KMS-11 (cell line): ENCODE data around the gene ACLY.
"Not testable (repeated sequence)": the region's sequence is repeated elsewhere in the genome, so short reads cannot be mapped to it uniquely, and the experiment has no call there.

Source experiments
- H2AFZ ChIP-seq: fragments of 200-600 bp; sonication (generic); 2 replicates; pipeline ENCODE4 v1.6.1; 2016; ENCODE audit warnings: antibody characterized with exemption, mixed run types, low read depth
- H3K27ac ChIP-seq: fragments of 200-600 bp; sonication (generic); 2 replicates; pipeline ENCODE4 v1.6.1; 2016; ENCODE audit warnings: mild to moderate bottlenecking, mixed run types
- H3K27me3 ChIP-seq: fragments of 200-600 bp; sonication (generic); 2 replicates; pipeline ENCODE4 v1.6.1; 2017; ENCODE audit warnings: mild to moderate bottlenecking, low read depth, mixed run types, moderate library complexity; ENCODE audit not compliant: insufficient read depth
- H3K36me3 ChIP-seq: fragments of 200-600 bp; sonication (generic); 2 replicates; pipeline ENCODE4 v1.6.1; 2017; ENCODE audit warnings: mild to moderate bottlenecking, mixed run types; ENCODE audit not compliant: insufficient read depth
- H3K4me1 ChIP-seq: fragments of 200-600 bp; sonication (generic); 2 replicates; pipeline ENCODE4 v1.6.1; 2016; ENCODE audit warnings: mild to moderate bottlenecking, low read depth, mixed run types; ENCODE audit not compliant: poor library complexity, severe bottlenecking
- H3K4me2 ChIP-seq: fragments of 200-600 bp; sonication (generic); 2 replicates; pipeline ENCODE4 v1.7.0; 2016; ENCODE audit warnings: mild to moderate bottlenecking, mixed run types
- H3K4me3 ChIP-seq: fragments of 200-600 bp; sonication (generic); IDR thresholded peaks from 2 replicates; pipeline ENCODE4 v1.6.1; 2017; ENCODE audit warnings: low read depth, low read length, mixed read lengths; ENCODE audit not compliant: insufficient read depth
- H3K79me2 ChIP-seq: fragments of 200-600 bp; sonication (generic); 2 replicates; pipeline ENCODE4 v1.6.1; 2016; ENCODE audit warnings: low read depth, mixed run types; ENCODE audit not compliant: insufficient read depth
- H3K9ac ChIP-seq: fragments of 200-600 bp; sonication (generic); 2 replicates; pipeline ENCODE4 v1.6.1; 2016; ENCODE audit warnings: mild to moderate bottlenecking, mixed run types
- H4K20me1 ChIP-seq: fragments of 200-600 bp; sonication (generic); 2 replicates; pipeline ENCODE4 v1.6.1; 2016; ENCODE audit warnings: mild to moderate bottlenecking, mixed run types; ENCODE audit not compliant: insufficient read depth
- TF ChIP-seq, protein P1 (sequence below): fragments of 200-600 bp; sonication (generic); conservative IDR thresholded peaks from 2 replicates; pipeline ENCODE4 v1.6.1; 2017; ENCODE audit warnings: low read depth, mild to moderate bottlenecking, antibody characterized with exemption, low read length, moderate library complexity, mixed read lengths

ACLY gene

DNA sequence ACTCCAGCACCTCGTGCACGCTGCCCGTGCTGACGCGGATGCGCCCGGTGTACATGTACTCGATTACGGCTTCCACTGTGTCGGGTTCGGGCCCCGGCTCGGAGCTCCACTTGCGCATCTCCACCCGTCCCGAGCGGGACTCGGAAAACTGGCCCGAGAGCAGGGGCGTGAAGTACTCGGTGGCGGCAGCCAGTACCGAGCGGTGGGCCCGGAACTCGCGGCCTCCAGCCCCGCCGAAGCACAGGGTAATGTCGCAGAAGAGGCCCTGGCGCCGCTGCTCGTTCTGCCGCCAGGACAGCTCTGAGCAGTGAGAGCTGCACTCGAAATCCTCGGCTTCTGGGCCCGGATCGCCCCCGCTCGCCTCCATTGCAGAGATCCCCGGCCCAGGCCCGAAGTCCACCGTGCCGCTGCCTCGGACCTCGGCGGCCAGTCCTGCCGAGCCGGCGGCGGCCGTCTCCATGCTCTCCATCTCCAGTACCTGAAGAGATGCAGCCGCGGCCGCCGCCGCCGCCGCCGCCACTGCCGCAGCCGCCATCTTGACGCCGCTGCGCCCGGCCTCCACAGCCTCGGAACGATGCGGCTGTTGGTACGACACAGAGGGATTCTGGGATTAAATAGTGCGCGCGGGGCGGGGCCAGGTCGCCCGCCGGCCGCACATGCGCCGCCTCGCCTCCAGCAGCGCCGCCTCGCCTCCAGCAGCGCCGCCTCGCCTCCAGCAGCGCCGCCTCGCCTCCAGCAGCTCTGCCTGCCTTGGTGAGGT is 53.7 kb downstream of the ACLY start, which contains the start of gene KLHL11:
KLHL11 (minus strand) TSS at position 588 of the 760 bp plus-strand sequence; CDS start at position 535, 53 bp downstream.
- Histone ChIP-seq H3K4me3 (no peak within 1 kb of the TSS), H3K4me2 (peak within 1 kb of the TSS; percentile 91), H2AFZ (peak within 1 kb of the TSS; percentile 88), H4K20me1 (0 out of 2 replicates have a peak, but pooled peaks cover 5% of the 10 kb centered on the region), H3K27me3 (no peaks in the 10 kb centered on the region), H3K9ac (peak within 1 kb of the TSS; percentile 90), H3K27ac (peak within 1 kb of the TSS; percentile 81), H3K4me1 (peaks cover 18% of the 10 kb centered on the region), H3K36me3 (no peaks in the 10 kb centered on the region; the same call in 1 of the 2 replicates), H3K79me2 (peaks cover 50% of the 10 kb centered on the region)
- TF ChIP-seq, protein P1, sequence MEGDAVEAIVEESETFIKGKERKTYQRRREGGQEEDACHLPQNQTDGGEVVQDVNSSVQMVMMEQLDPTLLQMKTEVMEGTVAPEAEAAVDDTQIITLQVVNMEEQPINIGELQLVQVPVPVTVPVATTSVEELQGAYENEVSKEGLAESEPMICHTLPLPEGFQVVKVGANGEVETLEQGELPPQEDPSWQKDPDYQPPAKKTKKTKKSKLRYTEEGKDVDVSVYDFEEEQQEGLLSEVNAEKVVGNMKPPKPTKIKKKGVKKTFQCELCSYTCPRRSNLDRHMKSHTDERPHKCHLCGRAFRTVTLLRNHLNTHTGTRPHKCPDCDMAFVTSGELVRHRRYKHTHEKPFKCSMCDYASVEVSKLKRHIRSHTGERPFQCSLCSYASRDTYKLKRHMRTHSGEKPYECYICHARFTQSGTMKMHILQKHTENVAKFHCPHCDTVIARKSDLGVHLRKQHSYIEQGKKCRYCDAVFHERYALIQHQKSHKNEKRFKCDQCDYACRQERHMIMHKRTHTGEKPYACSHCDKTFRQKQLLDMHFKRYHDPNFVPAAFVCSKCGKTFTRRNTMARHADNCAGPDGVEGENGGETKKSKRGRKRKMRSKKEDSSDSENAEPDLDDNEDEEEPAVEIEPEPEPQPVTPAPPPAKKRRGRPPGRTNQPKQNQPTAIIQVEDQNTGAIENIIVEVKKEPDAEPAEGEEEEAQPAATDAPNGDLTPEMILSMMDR = no peak

DNA sequence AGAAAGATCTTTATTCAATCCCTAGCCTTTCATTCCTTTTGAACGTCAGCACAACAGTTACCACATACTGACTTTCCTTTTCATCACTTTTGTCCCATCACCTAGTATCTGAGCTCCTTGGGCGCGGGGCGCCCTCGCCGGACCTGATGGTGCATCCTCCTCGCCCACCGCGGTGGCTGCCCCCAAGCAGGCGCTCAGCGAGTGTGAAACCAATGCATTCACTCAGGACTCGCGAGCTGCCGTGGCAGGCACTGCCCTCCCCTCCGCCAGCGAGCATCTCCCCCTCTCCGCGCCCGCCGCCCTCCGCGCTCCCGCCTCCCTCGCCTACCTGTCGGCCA is 54.3 kb downstream of the ACLY start:
- TF ChIP-seq, protein P1 = no peak
- H3K4me3 ChIP-seq = no peak overlapping the region
- H3K36me3 ChIP-seq = no peaks in the 10 kb centered on the region
- peaks cover 55% of the 10 kb centered on the region for H3K79me2 ChIP-seq
- peak overlapping the region; percentile 91 for H3K4me2 ChIP-seq
- H3K4me1 ChIP-seq = peaks cover 18% of the 10 kb centered on the region
- 0 out of 2 replicates have a peak, but pooled peaks cover 5% of the 10 kb centered on the region for H4K20me1 ChIP-seq
- peak overlapping the region; percentile 90 for H3K9ac ChIP-seq
- no peaks in the 10 kb centered on the region for H3K27me3 ChIP-seq
- H3K27ac ChIP-seq = peak overlapping the region; percentile 81
- peak overlapping the region; percentile 88 for H2AFZ ChIP-seq

DNA sequence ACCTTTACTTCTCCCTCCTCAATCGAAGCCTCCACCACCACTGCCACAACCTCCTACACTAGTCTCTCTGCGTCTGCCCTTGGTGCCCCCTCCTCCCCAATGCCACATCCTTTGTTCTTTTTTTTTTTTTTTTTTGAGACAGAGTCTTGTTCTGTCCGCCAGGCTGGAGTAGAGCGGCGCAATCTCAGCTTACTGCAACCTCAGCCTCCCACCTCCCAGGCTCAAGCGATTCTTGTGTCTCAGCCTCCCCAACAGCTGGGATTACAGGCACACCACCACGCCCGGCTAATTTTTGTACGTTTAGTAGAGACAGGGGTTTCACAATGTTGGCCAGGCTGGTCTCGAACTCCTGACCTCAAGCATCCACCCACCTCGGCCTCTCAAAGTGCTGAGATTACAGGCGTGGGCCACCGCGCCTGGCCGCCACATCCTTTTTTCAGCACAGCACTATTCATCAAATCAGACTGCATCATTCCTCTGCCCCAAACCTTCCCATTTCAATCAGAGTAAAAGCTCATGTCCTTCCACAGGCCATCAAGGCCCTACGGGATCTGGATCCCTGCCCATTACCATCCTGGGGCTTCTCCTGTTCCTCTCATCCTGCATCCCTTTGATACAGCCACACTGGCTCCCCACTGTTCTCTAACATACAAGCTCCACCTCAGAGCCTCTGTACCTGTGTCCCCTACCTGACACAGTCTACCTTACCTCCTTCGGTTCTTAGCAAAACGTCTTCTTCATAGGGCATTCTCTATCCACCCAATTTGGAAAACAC is 55.5 kb downstream of the ACLY start:
- H3K36me3 ChIP-seq = no peaks in the 10 kb centered on the region
- peaks cover 67% of the 10 kb centered on the region for H3K79me2 ChIP-seq
- H3K9ac ChIP-seq = no peak overlapping the region
- H2AFZ ChIP-seq = no peak overlapping the region
- no peak overlapping the region for H3K27ac ChIP-seq
- H4K20me1 ChIP-seq = 0 out of 2 replicates have a peak, but pooled peaks cover 5% of the 10 kb centered on the region
- TF ChIP-seq, protein P1 = no peak
- no peaks in the 10 kb centered on the region for H3K27me3 ChIP-seq
- peaks cover 18% of the 10 kb centered on the region for H3K4me1 ChIP-seq
- H3K4me3 ChIP-seq = no peak overlapping the region
- H3K4me2 ChIP-seq = peak overlapping the region; percentile 91

DNA sequence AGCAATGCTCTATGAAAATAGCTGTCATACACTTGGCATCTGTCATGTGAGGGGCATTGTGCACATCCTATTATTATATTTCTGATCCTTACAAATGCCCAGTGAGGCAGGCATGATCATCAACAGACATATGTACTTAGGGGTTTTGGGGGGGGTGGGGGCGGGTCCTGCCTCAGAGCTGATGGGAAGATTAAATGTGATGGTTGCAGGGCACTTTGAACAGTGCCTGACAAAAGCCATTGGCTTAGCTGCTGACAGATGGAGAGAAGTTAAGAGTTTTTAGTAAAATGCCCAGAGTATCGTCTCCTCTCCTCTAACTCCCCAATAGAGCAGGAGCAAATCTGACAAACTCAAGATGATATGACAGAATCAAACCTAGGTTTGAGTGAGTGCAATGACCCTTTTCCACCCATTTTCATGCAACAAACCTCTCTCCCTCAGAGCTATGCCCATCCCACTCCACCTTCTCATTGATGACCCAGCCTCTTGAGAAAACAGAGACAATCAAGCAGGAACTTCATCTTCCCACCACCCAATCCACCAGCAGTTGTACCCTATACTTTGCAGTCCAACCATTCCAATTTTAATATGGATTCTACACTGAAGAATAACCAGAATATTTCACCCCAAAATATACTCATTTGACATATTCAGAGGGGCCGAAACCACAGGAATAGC is 58.4 kb downstream of the ACLY start:
- no peak overlapping the region for H3K9ac ChIP-seq
- H3K79me2 ChIP-seq = peaks cover 85% of the 10 kb centered on the region
- no peak overlapping the region for H3K4me2 ChIP-seq
- H2AFZ ChIP-seq = no peak overlapping the region
- TF ChIP-seq, protein P1 = no peak
- no peaks in the 10 kb centered on the region for H3K27me3 ChIP-seq
- 0 out of 2 replicates have a peak, but pooled peaks cover 5% of the 10 kb centered on the region for H4K20me1 ChIP-seq
- H3K36me3 ChIP-seq = no peaks in the 10 kb centered on the region
- no peak overlapping the region for H3K27ac ChIP-seq
- no peak overlapping the region for H3K4me3 ChIP-seq
- peaks cover 18% of the 10 kb centered on the region for H3K4me1 ChIP-seq

- not testable (repeated sequence) for H3K27ac ChIP-seq, H4K20me1 ChIP-seq, H3K4me3 ChIP-seq, H3K27me3 ChIP-seq, H2AFZ ChIP-seq, H3K4me2 ChIP-seq, H3K4me1 ChIP-seq, H3K9ac ChIP-seq
- Histone ChIP-seq H3K36me3 (peaks cover 17% of the 10 kb centered on the region; the same call in 1 of the 2 replicates), H3K79me2 (peaks cover 58% of the 10 kb centered on the region)
Measured at GRCh38 chr17:41851382-41851781, 67.4 kb downstream of the ACLY start.
